ENCODE data around the gene LARP6.
"Not testable (repeated sequence)": the region's sequence is repeated elsewhere in the genome, so short reads cannot be mapped to it uniquely, and the experiment has no call there.

The LARP6 gene

GRCh38 chr15:70817266-70817665, 36.7 kb downstream of the LARP6 start:
- peak; percentile 42 for DNase-seq (ENCODE audit: low read depth)
- no peak overlapping the region for H3K4me3 ChIP-seq (ENCODE audit: low read depth, low read length)
- TF ChIP-seq CTCF (conservative IDR thresholded peaks at IDR 0.05; ENCODE audit: low read depth, low read length), result no peak

- DNase-seq (ENCODE audit: low read depth), result no peak
- H3K4me3 ChIP-seq (ENCODE audit: low read depth, low read length), result no peak overlapping the region
- TF ChIP-seq CTCF (conservative IDR thresholded peaks at IDR 0.05; ENCODE audit: low read depth, low read length), result no peak
Observed at GRCh38 chr15:70815604-70816003, 38.4 kb downstream of the LARP6 start.

- not testable (repeated sequence) for H3K4me3 ChIP-seq (ENCODE audit: low read depth, low read length); DNase-seq (ENCODE audit: low read depth)
Observed at GRCh38 chr15:70815011-70815410, 38.9 kb downstream of the LARP6 start.

- TF ChIP-seq CTCF (conservative IDR thresholded peaks at IDR 0.05; ENCODE audit: low read depth, low read length), result no peak
- DNase-seq (ENCODE audit: low read depth), result no peak
- no peak overlapping the region for H3K4me3 ChIP-seq (ENCODE audit: low read depth, low read length)
Observed at GRCh38 chr15:70812827-70813364, 41.1 kb downstream of the LARP6 start.

GRCh38 chr15:70810916-70811578, 42.9 kb downstream of the LARP6 start:
- DNase-seq (ENCODE audit: low read depth), result no peak
- no peak for TF ChIP-seq CTCF (conservative IDR thresholded peaks at IDR 0.05; ENCODE audit: low read depth, low read length)
- no peak overlapping the region for H3K4me3 ChIP-seq (ENCODE audit: low read depth, low read length)

- DNase-seq (ENCODE audit: low read depth), result peak; percentile 81
- H3K4me3 ChIP-seq (ENCODE audit: low read depth, low read length), result no peak overlapping the region
Observed at GRCh38 chr15:70806992-70807712, 46.8 kb downstream of the LARP6 start.

GRCh38 chr15:70804388-70804787, 49.6 kb downstream of the LARP6 start:
- not testable (repeated sequence) for H3K4me3 ChIP-seq (ENCODE audit: low read depth, low read length); DNase-seq (ENCODE audit: low read depth)

More at GRCh38 chr15:70806992-70807712, 46.8 kb downstream of the LARP6 start:
- TF ChIP-seq CTCF (conservative IDR thresholded peaks at IDR 0.05; ENCODE audit: low read depth, low read length), result no peak

- TF ChIP-seq CTCF (conservative IDR thresholded peaks at IDR 0.05; ENCODE audit: low read depth, low read length), result no peak
- peak; percentile 27 for DNase-seq (ENCODE audit: low read depth)
- H3K4me3 ChIP-seq (ENCODE audit: low read depth, low read length), result no peak overlapping the region
Observed at GRCh38 chr15:70802629-70803028, 51.3 kb downstream of the LARP6 start.
